HCT116 (cell line): ENCODE data around the gene ARFGEF3. TPM values are rescaled to one million over a fixed set of nuclear protein-coding genes. Genes with fewer than 3 reads are reported as not detected.
A peak's percentile ranks its signal among the peaks of the same experiment; 100 is the strongest.

ENCODE experiments used
- ATAC-seq: fragments of 200-7000 bp; cut with Tn5 transposase; 2 replicates; pipeline ENCODE4 v1.9.1; 2020; ENCODE audit warnings: mild to moderate bottlenecking, moderate library complexity
- BruUV-seq: library from RNA; stranded (reverse); fragments of 400-500 nt; replicated peaks from 2 replicates; lab custom pipeline; 2021; lab: Mats Ljungman, UMichigan
- CTCF ChIA-PET: fragments of 300-600 bp; sonication (Branson Sonifier 250); formaldehyde crosslinking; loops from one replicate; lab custom pipeline; 2021; ENCODE audit warnings: antibody characterized with exemption; lab: Charles Lee
- POLR2A ChIA-PET: fragments of 300-600, 350-600 bp; sonication (Branson Sonifier 250); formaldehyde crosslinking; loops from one replicate; lab custom pipeline; 2021; ENCODE audit warnings: antibody characterized with exemption; lab: Charles Lee
- RAD21 ChIA-PET, 2 experiments: fragments of 300-600 bp; sonication (Branson Sonifier 250); formaldehyde crosslinking; loops; one replicate each; lab custom pipeline; 2023; ENCODE audit warnings: low total read pairs in 2 of 2; ENCODE audit not compliant: uncharacterized antibody in 2 of 2, unreplicated experiment in 2 of 2, low non-redundant PET in 1 of 2; lab: Charles Lee
- DNase-seq: peaks from one replicate; pipeline ENCODE4 v3.0.0-alpha.2; 2010; ENCODE audit warnings: low read depth, low spot score
- H2AFZ ChIP-seq: fragments of 200-600 bp; shearing (Covaris generic), sonication (generic); 2 replicates; pipeline ENCODE4 v1.6.1; 2017; ENCODE audit warnings: low read depth, mixed run types, mixed read lengths, antibody characterized with exemption, low read length; ENCODE audit not compliant: poor library complexity, severe bottlenecking
- H3K27ac ChIP-seq: 2 replicates; pipeline ENCODE4 v1.5.1; 2012; ENCODE audit warnings: low read depth, low read length
- H3K27me3 ChIP-seq: fragments of 200-600 bp; sonication (generic); 2 replicates; pipeline ENCODE4 v1.6.1; 2016; ENCODE audit warnings: mixed run types, low read length, mixed read lengths; ENCODE audit not compliant: insufficient read depth
- H3K36me3 ChIP-seq, 2 experiments: fragments of 200-500 bp in 1 of 2; fragments of 200-600 bp in 1 of 2; sonication (Bioruptor generic) in 1 of 2; sonication (generic) in 1 of 2; 2 replicates each; pipeline versions ENCODE4 v1.5.1 to v1.6.1; 2014 to 2016; ENCODE audit warnings: low read length in 2 of 2, inconsistent platforms in 1 of 2, mixed read lengths in 1 of 2, mixed run types in 1 of 2; ENCODE audit not compliant: insufficient read depth in 2 of 2, control insufficient read depth in 1 of 2
- H3K4me1 ChIP-seq, 2 experiments: fragments of 200-600 bp in 1 of 2; sonication (generic) in 1 of 2; 2 replicates each; pipeline versions ENCODE4 v1.5.1 to v1.6.1; 2012 to 2017; ENCODE audit warnings: low read length in 2 of 2, inconsistent platforms in 1 of 2, mild to moderate bottlenecking in 1 of 2, mixed read lengths in 1 of 2, mixed run types in 1 of 2, moderate library complexity in 1 of 2; ENCODE audit not compliant: insufficient read depth in 2 of 2, control insufficient read depth in 1 of 2
- H3K4me2 ChIP-seq: fragments of 200-600 bp; sonication (generic); 2 replicates; pipeline ENCODE4 v1.6.1; 2017; ENCODE audit warnings: mixed run types, low read length, mixed read lengths
- H3K4me3 ChIP-seq, 2 experiments: fragments of 200-600 bp in 1 of 2; sonication (generic) in 1 of 2; replicated peaks in 1 of 2; 2 replicates each; pipeline ENCODE4 v1.5.1; 2011 to 2016; ENCODE audit warnings: low read length in 2 of 2, control low read depth in 1 of 2, low read depth in 1 of 2, mild to moderate bottlenecking in 1 of 2, mixed read lengths in 1 of 2, mixed run types in 1 of 2
- H3K79me2 ChIP-seq: fragments of 200-600 bp; sonication (generic); 2 replicates; pipeline ENCODE4 v1.6.1; 2017; ENCODE audit warnings: mild to moderate bottlenecking, mixed run types, low read length, moderate library complexity, mixed read lengths; ENCODE audit not compliant: insufficient read depth
- H3K9ac ChIP-seq: fragments of 200-600 bp; sonication (generic); 2 replicates; pipeline ENCODE4 v1.6.1; 2016; ENCODE audit warnings: low read length, mixed read lengths
- H3K9me2 ChIP-seq: fragments of 200-600 bp; sonication (generic), shearing (Covaris generic); 2 replicates; pipeline ENCODE4 v1.6.1; 2017; ENCODE audit warnings: mixed run types, mild to moderate bottlenecking, moderate library complexity; ENCODE audit not compliant: insufficient read depth
- H3K9me3 ChIP-seq, 2 experiments: fragments of 200-500 bp in 1 of 2; fragments of 200-600 bp in 1 of 2; sonication (Bioruptor generic) in 1 of 2; sonication (generic) in 1 of 2; 2 replicates each; pipeline ENCODE4 v1.6.1; 2014 to 2017; ENCODE audit warnings: low read length in 2 of 2, mixed read lengths in 2 of 2, inconsistent platforms in 1 of 2, low read depth in 1 of 2, mild to moderate bottlenecking in 1 of 2, mixed run types in 1 of 2, moderate library complexity in 1 of 2; ENCODE audit not compliant: control insufficient read depth in 1 of 2, insufficient read depth in 1 of 2
- H4K20me1 ChIP-seq: fragments of 200-600 bp; sonication (generic), shearing (Covaris generic); 2 replicates; pipeline ENCODE4 v1.6.1; 2017; ENCODE audit warnings: mixed run types, mild to moderate bottlenecking, moderate library complexity; ENCODE audit not compliant: insufficient read depth
- ATF3 ChIP-seq: IDR thresholded peaks from 2 replicates; pipeline ENCODE4 v1.6.1; 2012
- EGR1 ChIP-seq: IDR thresholded peaks from 2 replicates; pipeline ENCODE4 v1.6.1; 2012; ENCODE audit warnings: low read depth
- ELF1 ChIP-seq: IDR thresholded peaks from 2 replicates; pipeline ENCODE4 v1.6.1; 2012; ENCODE audit warnings: low read depth, borderline replicate concordance
- EZH2 ChIP-seq: fragments of 200-600 bp; sonication (generic); IDR thresholded peaks from 2 replicates; pipeline ENCODE4 v1.6.1; 2017; ENCODE audit warnings: antibody characterized with exemption, mixed run types
- FOSL1 ChIP-seq: IDR thresholded peaks from 2 replicates; pipeline ENCODE4 v1.6.1; 2012; ENCODE audit warnings: low read depth
- JUND ChIP-seq: IDR thresholded peaks from 2 replicates; pipeline ENCODE4 v1.6.1; 2012
- POLR2AphosphoS5 ChIP-seq: IDR thresholded peaks from 2 replicates; pipeline ENCODE4 v1.6.1; 2011; ENCODE audit warnings: mild to moderate bottlenecking, low read depth, low read length, moderate library complexity
- RAD21 ChIP-seq: IDR thresholded peaks from 2 replicates; pipeline ENCODE4 v1.6.1; 2012; ENCODE audit warnings: low read depth, mild to moderate bottlenecking
- SIN3A ChIP-seq: IDR thresholded peaks from 2 replicates; pipeline ENCODE4 v1.6.1; 2012; ENCODE audit warnings: low read depth
- SP1 ChIP-seq: IDR thresholded peaks from 2 replicates; pipeline ENCODE4 v1.6.1; 2012; ENCODE audit warnings: low read depth
- TCF7L2 ChIP-seq: IDR thresholded peaks from 2 replicates; pipeline ENCODE4 v1.7.0; 2011; ENCODE audit warnings: borderline replicate concordance, inconsistent platforms; ENCODE audit not compliant: insufficient read depth, insufficient read length; ENCODE audit errors: extremely low read depth
- ZBTB33 ChIP-seq: IDR thresholded peaks from 2 replicates; pipeline ENCODE4 v1.6.1; 2011; ENCODE audit warnings: mild to moderate bottlenecking, low read length, moderate library complexity; ENCODE audit not compliant: insufficient replicate concordance; ENCODE audit errors: extremely low read depth
- ZNF274 ChIP-seq: fragments of 200-500 bp; sonication (Bioruptor generic); IDR thresholded peaks from 2 replicates; pipeline ENCODE4 v1.6.1; 2014; ENCODE audit warnings: mild to moderate bottlenecking, low read depth, low read length, inconsistent platforms
- intact Hi-C: fragments of 100-400 bp; cut with micrococcal nuclease; formaldehyde crosslinking; loops from 2 replicates; pipeline ENCODE4 v1.10.0; 2022
- total RNA-seq: library from RNA; stranded (reverse); gene quantifications from one replicate; pipeline ENCODE4 v1.2.1, GENCODE V29; 2021; ENCODE audit not compliant: unreplicated experiment
- TF ChIP-seq, protein P1 (sequence below): IDR thresholded peaks from 2 replicates; pipeline ENCODE4 v1.6.1; 2012
- TF ChIP-seq, protein P2 (sequence below): IDR thresholded peaks from 2 replicates; pipeline ENCODE4 v1.6.1; 2012; ENCODE audit warnings: low read depth
- TF ChIP-seq, protein P3 (sequence below), 3 experiments: fragments of 200-600 bp in 1 of 3; sonication (generic) in 1 of 3; IDR thresholded peaks in 2 of 3; conservative IDR thresholded peaks in 1 of 3; 2 replicates each; pipeline ENCODE4 v1.5.1; 2012 to 2017; ENCODE audit warnings: low read depth in 2 of 3, low read length in 2 of 3, antibody characterized with exemption in 1 of 3, borderline replicate concordance in 1 of 3, control low read depth in 1 of 3, mild to moderate bottlenecking in 1 of 3, mixed read lengths in 1 of 3, mixed run types in 1 of 3, moderate library complexity in 1 of 3; ENCODE audit not compliant: insufficient read depth in 1 of 3

The ARFGEF3 gene
- total RNA-seq, 1 experiment from 2014 or later: 3.8 TPM

DNA sequence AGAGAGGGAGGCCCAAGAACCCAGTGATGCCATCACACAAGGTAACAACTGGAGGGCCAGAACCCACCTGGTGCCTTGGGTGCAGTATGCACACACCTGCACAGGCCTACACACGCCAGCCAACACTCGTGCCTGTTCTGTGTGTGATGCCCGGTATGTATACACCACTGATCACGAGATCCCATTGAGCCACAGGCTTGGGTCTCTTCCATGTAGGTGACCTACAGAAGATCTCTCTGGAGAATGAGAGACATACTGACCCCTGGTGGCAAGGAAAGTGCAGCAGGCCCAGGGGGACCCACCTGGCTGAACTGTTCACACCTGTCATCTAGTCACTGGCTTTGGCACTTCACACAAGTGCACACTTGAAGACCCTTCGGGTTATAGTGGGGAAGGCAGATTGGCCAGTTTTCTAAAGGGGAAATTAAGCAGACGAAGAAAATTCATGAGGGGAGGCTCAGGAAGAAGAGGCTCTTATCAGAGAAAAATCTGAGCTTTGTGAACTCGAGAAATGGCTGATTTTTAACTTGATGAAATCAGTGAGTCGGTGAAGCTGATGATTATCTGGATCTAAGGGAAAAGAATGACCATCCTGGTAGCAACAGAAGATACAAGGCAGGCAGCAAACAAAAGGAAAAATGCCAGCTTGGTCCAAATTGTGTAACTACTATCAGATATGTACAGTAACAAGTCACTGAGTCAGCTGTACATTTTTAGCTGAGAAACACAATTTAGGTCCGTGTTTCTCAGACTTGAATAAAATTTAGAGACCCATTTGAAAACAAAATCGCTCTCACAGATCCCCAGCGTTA is 125.6 kb downstream of the ARFGEF3 start:
- Histone ChIP-seq H3K27me3 (no peaks in the 10 kb centered on the region), H4K20me1 (no peaks in the 10 kb centered on the region), H2AFZ (no peak overlapping the region), H3K9ac (no peak overlapping the region), H3K9me2 (no peaks in the 10 kb centered on the region), H3K27ac (no peak overlapping the region), H3K9me3 (no peaks in the 10 kb centered on the region), H3K4me1 (peaks cover 6 to 25% of the 10 kb centered on the region in 2 experiments), H3K36me3 (no peaks in the 10 kb centered on the region), H3K4me3 (no peak overlapping the region), H3K4me2 (no peak overlapping the region), H3K79me2 (no peaks in the 10 kb centered on the region)
- DNase-seq: peak; percentile 38
- ChIA-PET CTCF (interaction anchor here (0.7 to 1.8 kb wide), 7 partner anchors 9 to 117 kb away, joined by 3 to 6 read pairs (median 4); partner anchors contain the start of gene HEBP2), POLR2A (no interaction called here), RAD21 (no interaction called here)
- BruUV-seq: no TSS peak
- ATAC-seq: peak; percentile 81
- intact Hi-C loops: loop anchor here (5.0 to 10.0 kb wide), 2 partner anchors 227 to 285 kb away; no protein-coding TSS in a partner anchor
- TF ChIP-seq, protein P1, sequence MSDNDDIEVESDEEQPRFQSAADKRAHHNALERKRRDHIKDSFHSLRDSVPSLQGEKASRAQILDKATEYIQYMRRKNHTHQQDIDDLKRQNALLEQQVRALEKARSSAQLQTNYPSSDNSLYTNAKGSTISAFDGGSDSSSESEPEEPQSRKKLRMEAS: peak; percentile 47; the same call in 1 of the 2 replicates
- TF ChIP-seq JUND (no peak), EZH2 (no peak), RAD21 (peak; percentile 49; the same call in 1 of the 2 replicates), FOSL1 (no peak), ZBTB33 (no peak), SIN3A (no peak), SP1 (no peak), EGR1 (no peak), POLR2AphosphoS5 (no peak), ATF3 (no peak), ZNF274 (no peak), ELF1 (no peak), TCF7L2 (no peak)
- TF ChIP-seq, protein P2, sequence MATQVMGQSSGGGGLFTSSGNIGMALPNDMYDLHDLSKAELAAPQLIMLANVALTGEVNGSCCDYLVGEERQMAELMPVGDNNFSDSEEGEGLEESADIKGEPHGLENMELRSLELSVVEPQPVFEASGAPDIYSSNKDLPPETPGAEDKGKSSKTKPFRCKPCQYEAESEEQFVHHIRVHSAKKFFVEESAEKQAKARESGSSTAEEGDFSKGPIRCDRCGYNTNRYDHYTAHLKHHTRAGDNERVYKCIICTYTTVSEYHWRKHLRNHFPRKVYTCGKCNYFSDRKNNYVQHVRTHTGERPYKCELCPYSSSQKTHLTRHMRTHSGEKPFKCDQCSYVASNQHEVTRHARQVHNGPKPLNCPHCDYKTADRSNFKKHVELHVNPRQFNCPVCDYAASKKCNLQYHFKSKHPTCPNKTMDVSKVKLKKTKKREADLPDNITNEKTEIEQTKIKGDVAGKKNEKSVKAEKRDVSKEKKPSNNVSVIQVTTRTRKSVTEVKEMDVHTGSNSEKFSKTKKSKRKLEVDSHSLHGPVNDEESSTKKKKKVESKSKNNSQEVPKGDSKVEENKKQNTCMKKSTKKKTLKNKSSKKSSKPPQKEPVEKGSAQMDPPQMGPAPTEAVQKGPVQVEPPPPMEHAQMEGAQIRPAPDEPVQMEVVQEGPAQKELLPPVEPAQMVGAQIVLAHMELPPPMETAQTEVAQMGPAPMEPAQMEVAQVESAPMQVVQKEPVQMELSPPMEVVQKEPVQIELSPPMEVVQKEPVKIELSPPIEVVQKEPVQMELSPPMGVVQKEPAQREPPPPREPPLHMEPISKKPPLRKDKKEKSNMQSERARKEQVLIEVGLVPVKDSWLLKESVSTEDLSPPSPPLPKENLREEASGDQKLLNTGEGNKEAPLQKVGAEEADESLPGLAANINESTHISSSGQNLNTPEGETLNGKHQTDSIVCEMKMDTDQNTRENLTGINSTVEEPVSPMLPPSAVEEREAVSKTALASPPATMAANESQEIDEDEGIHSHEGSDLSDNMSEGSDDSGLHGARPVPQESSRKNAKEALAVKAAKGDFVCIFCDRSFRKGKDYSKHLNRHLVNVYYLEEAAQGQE: no peak
- TF ChIP-seq, protein P3, sequence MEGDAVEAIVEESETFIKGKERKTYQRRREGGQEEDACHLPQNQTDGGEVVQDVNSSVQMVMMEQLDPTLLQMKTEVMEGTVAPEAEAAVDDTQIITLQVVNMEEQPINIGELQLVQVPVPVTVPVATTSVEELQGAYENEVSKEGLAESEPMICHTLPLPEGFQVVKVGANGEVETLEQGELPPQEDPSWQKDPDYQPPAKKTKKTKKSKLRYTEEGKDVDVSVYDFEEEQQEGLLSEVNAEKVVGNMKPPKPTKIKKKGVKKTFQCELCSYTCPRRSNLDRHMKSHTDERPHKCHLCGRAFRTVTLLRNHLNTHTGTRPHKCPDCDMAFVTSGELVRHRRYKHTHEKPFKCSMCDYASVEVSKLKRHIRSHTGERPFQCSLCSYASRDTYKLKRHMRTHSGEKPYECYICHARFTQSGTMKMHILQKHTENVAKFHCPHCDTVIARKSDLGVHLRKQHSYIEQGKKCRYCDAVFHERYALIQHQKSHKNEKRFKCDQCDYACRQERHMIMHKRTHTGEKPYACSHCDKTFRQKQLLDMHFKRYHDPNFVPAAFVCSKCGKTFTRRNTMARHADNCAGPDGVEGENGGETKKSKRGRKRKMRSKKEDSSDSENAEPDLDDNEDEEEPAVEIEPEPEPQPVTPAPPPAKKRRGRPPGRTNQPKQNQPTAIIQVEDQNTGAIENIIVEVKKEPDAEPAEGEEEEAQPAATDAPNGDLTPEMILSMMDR (IDR thresholded peaks at IDR 0.05 in 2 of 3, conservative IDR thresholded peaks at IDR 0.05 in 1 of 3; ENCODE audit: borderline replicate concordance in 1 of 3, insufficient read depth in 1 of 3, low read depth in 2 of 3, low read length in 2 of 3): peak; percentile 47 to 92 (median 87); a peak in 5 of 6 replicates
